B cell (primary cell): Measurements from ENCODE around the gene SLC39A13. TPM values are rescaled to one million over a fixed set of nuclear protein-coding genes. Genes with fewer than 3 reads are reported as not detected.

Experiments
- ATAC-seq: fragments of 200-7000 bp; cut with Tn5 transposase; one replicate; pipeline ENCODE4 v1.10.0; 2021; ENCODE audit warnings: low read depth, mild to moderate bottlenecking, moderate number of reproducible peaks, moderate library complexity
- CTCF ChIA-PET: fragments of 350-600 bp; sonication (Branson Sonifier 250); formaldehyde crosslinking; loops from one replicate; lab custom pipeline; 2021; ENCODE audit warnings: antibody characterized with exemption, inconsistent platforms; lab: Charles Lee
- POLR2A ChIA-PET: fragments of 350-600 bp; sonication (Branson Sonifier 250); formaldehyde crosslinking; loops from one replicate; lab custom pipeline; 2021; ENCODE audit warnings: antibody characterized with exemption; lab: Charles Lee
- DNase-seq: peaks from one replicate; pipeline ENCODE4 v3.0.0; 2013
- H2AFZ ChIP-seq: 2 replicates; pipeline ENCODE4 v1.6.1; 2012; ENCODE audit warnings: mild to moderate bottlenecking, low read depth, low read length; ENCODE audit not compliant: insufficient read depth, poor library complexity, severe bottlenecking
- H3K27ac ChIP-seq, 2 donors: 1 replicate in 1 of 2; 2 replicates in 1 of 2; pipeline ENCODE4 v1.5.1; 2012 to 2013; ENCODE audit warnings: low read length in 2 of 2, mild to moderate bottlenecking in 2 of 2, moderate library complexity in 1 of 2
- H3K27me3 ChIP-seq, 4 experiments: fragments of 200-600 bp in 1 of 4; sonication (generic) in 1 of 4; replicated peaks in 1 of 4; 1 replicate in 2 of 4; 2 replicates in 2 of 4; pipeline versions ENCODE4 v1.6.1 to v1.7.0; 2013 to 2016; ENCODE audit warnings: low read length in 3 of 4, mild to moderate bottlenecking in 2 of 4, mixed read lengths in 1 of 4, moderate library complexity in 1 of 4; ENCODE audit not compliant: insufficient read depth in 4 of 4, control insufficient read depth in 3 of 4; ENCODE audit errors: control extremely low read depth in 1 of 4
- H3K36me3 ChIP-seq, 2 experiments: replicated peaks in 1 of 2; 1 replicate in 1 of 2; 2 replicates in 1 of 2; pipeline versions ENCODE4 v1.6.1 to v1.7.1; 2013; ENCODE audit warnings: low read length in 1 of 2; ENCODE audit not compliant: insufficient read depth in 2 of 2, control insufficient read depth in 1 of 2; ENCODE audit errors: control extremely low read depth in 1 of 2, extremely low read depth in 1 of 2
- H3K4me1 ChIP-seq, 2 donors: fragments of 200-600 bp in 1 of 2; sonication (generic) in 1 of 2; 1 replicate in 1 of 2; 2 replicates in 1 of 2; pipeline versions ENCODE4 v1.5.1 to v1.6.1; 2013 to 2017; ENCODE audit warnings: low read length in 2 of 2; ENCODE audit not compliant: control insufficient read depth in 2 of 2, insufficient read depth in 2 of 2
- H3K4me2 ChIP-seq: replicated peaks from 2 replicates; pipeline ENCODE3; 2012; ENCODE audit warnings: mild to moderate bottlenecking, low read depth, low read length; ENCODE audit not compliant: poor library complexity, severe bottlenecking
- H3K4me3 ChIP-seq, 5 experiments: fragments of 200-600 bp in 1 of 5; sonication (generic) in 1 of 5; 1 replicate in 3 of 5; 2 replicates in 2 of 5; pipeline versions ENCODE4 v1.5.1 to v1.7.0; 2011 to 2016; ENCODE audit warnings: low read length in 4 of 5, mild to moderate bottlenecking in 4 of 5, low read depth in 2 of 5, control low read depth in 1 of 5, moderate library complexity in 1 of 5; ENCODE audit not compliant: insufficient read depth in 1 of 5; ENCODE audit errors: control extremely low read depth in 1 of 5, extremely low read depth in 1 of 5
- H3K79me2 ChIP-seq: fragments of 200-600 bp; sonication (generic); one replicate; pipeline ENCODE4 v1.6.0; 2016; ENCODE audit warnings: low read length; ENCODE audit not compliant: control insufficient read depth, insufficient read depth
- H3K9ac ChIP-seq: fragments of 200-600 bp; sonication (generic); 2 replicates; pipeline ENCODE4 v1.6.1; 2017; ENCODE audit warnings: mild to moderate bottlenecking, low read length, moderate library complexity
- H3K9me3 ChIP-seq, 3 donors: one replicate each; pipeline versions ENCODE4 v1.6.1 to v1.7.1; 2013; ENCODE audit warnings: low read length in 2 of 3; ENCODE audit not compliant: control insufficient read depth in 2 of 3, insufficient read depth in 1 of 3; ENCODE audit errors: control extremely low read depth in 1 of 3
- H4K20me1 ChIP-seq: 2 replicates; pipeline ENCODE4 v1.6.0; 2012; ENCODE audit warnings: mild to moderate bottlenecking, low read length; ENCODE audit not compliant: insufficient read depth, control insufficient read depth, poor library complexity, severe bottlenecking
- H3K27ac Mint-ChIP-seq: one replicate; pipeline ENCODE4 v1.8.0; 2021; ENCODE audit warnings: mixed read lengths
- H3K27me3 Mint-ChIP-seq: one replicate; pipeline ENCODE4 v1.8.0; 2021; ENCODE audit warnings: mixed read lengths
- H3K4me1 Mint-ChIP-seq: one replicate; pipeline ENCODE4 v1.8.0; 2021; ENCODE audit warnings: mixed read lengths
- H3K4me3 Mint-ChIP-seq: one replicate; pipeline ENCODE4 v1.8.0; 2021; ENCODE audit warnings: mixed read lengths
- H3K9me3 Mint-ChIP-seq: one replicate; pipeline ENCODE4 v1.8.0; 2022; ENCODE audit warnings: mixed read lengths; ENCODE audit not compliant: insufficient read depth
- CTCF ChIP-seq: fragments of 200-600 bp; IDR thresholded peaks from one replicate; pipeline ENCODE4 v1.8.0; 2022; ENCODE audit warnings: antibody characterized with exemption, mild to moderate bottlenecking
- EZH2 ChIP-seq: IDR thresholded peaks from 2 replicates; pipeline ENCODE4 v1.6.1; 2012; ENCODE audit warnings: borderline replicate concordance, low read depth, mild to moderate bottlenecking, moderate library complexity, low read length; ENCODE audit not compliant: insufficient read depth, poor library complexity, severe bottlenecking
- WGBS: methylation state at CpG from one replicate; pipeline ENCODE4 v1.1.5; 2013; ENCODE audit warnings: missing lambda C conversion rate; ENCODE audit not compliant: insufficient coverage; 5-methylcytosine and 5-hydroxymethylcytosine counted together
- intact Hi-C: fragments of 100-400 bp; cut with micrococcal nuclease; formaldehyde crosslinking; loops from one replicate; pipeline ENCODE4 v1.10.0; 2022
- polyA plus RNA-seq: library from polyadenylated mRNA; depleted of rRNA; stranded (reverse); fragments of >200 nt; gene quantifications from 2 replicates; pipeline ENCODE4 v1.2.3, GENCODE V29; 2012
- total RNA-seq, 2 donors: library from RNA; stranded (reverse); fragments of 120-200 nt in 1 of 2; gene quantifications; 1 replicate in 1 of 2; 2 replicates in 1 of 2; pipeline versions ENCODE4 v1.2.3 to v1.2.4, GENCODE V29; 2013 to 2022

SLC39A13 gene
- total and polyA plus RNA-seq, 2 donors (not counting 1 experiment from before 2014, with no cell fraction given) = 33.0 to 55.7 TPM

GRCh38 chr11:47398011-47398410 lies 10.4 kb upstream of the SLC39A13 start:
- ChIA-PET POLR2A (interaction anchor here (1.0 to 3.2 kb wide), 3 partner anchors 20 to 24 kb away, joined by 3 to 50 read pairs (median 8); partner anchors contain the start of gene SPI1), CTCF (interaction anchor here (2.2 to 19.1 kb wide), 2 partner anchors 12 to 26 kb away, joined by 6 to 345 read pairs; no protein-coding TSS in a partner anchor)
- no peak for ATAC-seq
- no peak overlapping the region for H3K4me3 ChIP-seq
- no peak for TF ChIP-seq CTCF
- TF ChIP-seq EZH2 = no peak
- H4K20me1 ChIP-seq = no peaks in the 10 kb centered on the region
- intact Hi-C loops = no loop called here
- no peak for DNase-seq
- peaks cover 66 to 74% of the 10 kb centered on the region in 2 donors for H3K4me1 ChIP-seq
- H3K9ac ChIP-seq = no peak overlapping the region
- Mint-ChIP-seq H3K27me3 (no peaks in the 10 kb centered on the region), H3K4me3 (peak overlapping the region; percentile 71), H3K27ac (peak overlapping the region; percentile 89), H3K9me3 (no peaks in the 10 kb centered on the region), H3K4me1 (peaks cover 64% of the 10 kb centered on the region)
- H3K4me2 ChIP-seq = no peak overlapping the region
- H3K9me3 ChIP-seq = no peaks in the 10 kb centered on the region
- H3K27me3 ChIP-seq = no peaks in the 10 kb centered on the region
- H3K79me2 ChIP-seq = peaks cover 27% of the 10 kb centered on the region
- no peaks in the 10 kb centered on the region for H3K36me3 ChIP-seq
- WGBS = 100% methylated on average over 2 of the region's 3 CpGs
- H3K27ac ChIP-seq = peak overlapping the region in 1 of 2 donors; percentile 35
- H2AFZ ChIP-seq = no peak overlapping the region

GRCh38 chr11:47398551-47398950 lies 9.8 kb upstream of the SLC39A13 start:
- peak overlapping the region; percentile 71 for H3K4me3 Mint-ChIP-seq

More at GRCh38 chr11:47398551-47398950, 9.8 kb upstream of the SLC39A13 start:
- DNase-seq = no peak
- intact Hi-C loops = no loop called here
- Histone ChIP-seq H2AFZ (no peak overlapping the region), H3K27ac (peak overlapping the region in 1 of 2 donors; percentile 35), H3K4me1 (peaks cover 61 to 69% of the 10 kb centered on the region in 2 donors), H3K9ac (no peak overlapping the region), H3K4me2 (peak overlapping the region; percentile 96), H3K36me3 (no peaks in the 10 kb centered on the region), H3K9me3 (no peaks in the 10 kb centered on the region), H3K79me2 (peaks cover 25% of the 10 kb centered on the region), H3K27me3 (no peaks in the 10 kb centered on the region), H4K20me1 (no peaks in the 10 kb centered on the region), H3K4me3 (no peak overlapping the region)
- CTCF ChIA-PET = interaction anchor here (2.2 to 19.1 kb wide), 3 partner anchors 12 to 27 kb away, joined by 6 to 345 read pairs (median 17); partner anchors contain the start of gene SPI1
- H3K27ac Mint-ChIP-seq = peak overlapping the region; percentile 89
- WGBS = 100% methylated on average over 1 of the region's 1 CpG
- POLR2A ChIA-PET = interaction anchor here (0.7 to 3.2 kb wide), 3 partner anchors 21 to 698 kb away, joined by 3 to 50 read pairs (median 3); partner anchors contain the start of genes SPI1 and ZNF408
- H3K27me3 Mint-ChIP-seq = no peaks in the 10 kb centered on the region
- H3K4me1 Mint-ChIP-seq = peaks cover 59% of the 10 kb centered on the region
- no peaks in the 10 kb centered on the region for H3K9me3 Mint-ChIP-seq
- no peak for ATAC-seq
- no peak for TF ChIP-seq CTCF
- TF ChIP-seq EZH2 = no peak
